Hindlimb muscle (tissue), 1 donor: Measurements from ENCODE around the gene TNIP1. TPM values are rescaled to one million over a fixed set of nuclear protein-coding genes. Genes with fewer than 3 reads are reported as not detected.
A peak's percentile ranks its signal among the peaks of the same experiment; 100 is the strongest.

Experiments used
- DNase-seq: peaks from one replicate; pipeline ENCODE4 v3.0.0-alpha.2; 2013
- polyA plus RNA-seq: library from polyadenylated mRNA; unstranded; fragments of 120-200 nt; gene quantifications from one replicate; pipeline ENCODE4 v1.2.1, GENCODE V29; 2013; ENCODE audit not compliant: insufficient read length

Gene TNIP1
- polyA plus RNA-seq, 1 donor, result 94.1 TPM

DNA sequence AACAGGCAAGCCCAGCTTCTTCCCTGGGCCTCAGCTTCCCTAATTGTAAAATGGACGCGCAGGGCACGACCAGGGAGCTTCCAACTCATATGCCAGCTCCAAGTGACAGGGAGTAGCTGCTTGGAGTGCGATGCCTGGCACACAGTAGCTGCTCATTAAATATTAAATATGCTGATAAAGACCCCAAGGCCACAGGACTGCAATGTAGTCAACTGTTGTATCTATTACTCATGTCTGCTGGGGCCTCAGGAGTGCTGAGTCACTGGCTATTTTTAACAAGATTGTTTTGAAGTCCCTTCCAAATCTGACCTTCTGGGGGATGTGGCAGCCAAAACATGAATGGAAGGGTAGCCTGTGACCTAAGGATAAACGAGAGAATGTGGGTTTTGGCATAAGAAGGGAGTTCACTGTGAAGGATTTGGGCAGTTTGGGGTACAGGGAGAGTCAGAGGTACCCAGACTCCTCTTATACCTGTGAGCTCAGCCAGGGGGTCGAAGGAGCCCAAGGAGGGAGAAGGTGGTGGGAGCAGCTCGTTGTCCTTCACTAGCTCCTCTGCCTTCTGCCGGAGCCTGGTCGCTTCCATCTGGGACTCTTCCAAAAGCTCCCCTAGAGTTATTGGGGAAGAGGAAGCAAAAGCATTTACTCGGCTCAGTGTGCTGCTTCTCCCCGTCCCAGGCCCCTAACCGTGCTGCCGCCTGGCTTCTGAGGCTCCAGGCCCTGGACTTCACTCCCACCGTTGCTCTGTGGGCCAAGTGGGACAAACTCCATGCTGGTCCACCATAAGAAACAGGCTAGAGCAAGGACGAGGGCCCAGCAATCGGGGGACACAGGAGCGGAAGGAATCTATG, 17.5 kb downstream of the TNIP1 start:
- no peak for DNase-seq

DNA sequence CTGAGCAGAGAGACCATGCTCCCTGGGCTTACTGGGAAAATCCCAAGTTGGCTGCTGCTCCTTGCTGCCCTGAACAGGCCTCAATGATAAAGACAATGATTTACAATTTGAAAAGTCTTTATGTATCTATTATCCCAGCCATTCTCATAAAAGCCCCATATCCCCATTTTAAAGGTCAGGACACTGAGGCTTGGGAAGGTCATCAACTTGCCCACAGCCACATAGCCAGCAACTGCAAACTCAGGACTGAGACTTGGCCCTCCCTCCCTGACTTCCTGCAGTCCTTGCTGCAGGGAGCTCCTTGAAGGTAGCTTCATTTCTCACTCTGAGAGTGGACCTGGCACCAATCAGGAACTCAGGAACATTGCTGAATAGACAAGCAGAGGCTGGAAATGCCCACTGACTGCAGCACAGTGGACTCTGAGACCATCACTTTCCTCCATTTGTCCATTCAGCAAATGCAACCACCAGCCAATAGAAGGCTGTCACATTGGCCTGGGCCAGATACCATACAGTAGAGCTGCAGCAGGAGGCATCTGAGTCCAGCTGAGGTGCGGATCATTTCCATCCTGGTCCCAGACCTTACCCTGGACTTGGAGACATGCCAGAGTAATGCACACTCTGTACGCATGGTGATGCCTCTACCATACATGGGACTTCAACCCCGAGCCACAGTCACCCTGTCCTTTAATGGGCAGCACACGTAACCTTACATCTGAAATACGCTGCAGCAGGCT, 18.3 kb downstream of the TNIP1 start:
- DNase-seq, result no peak

- DNase-seq, result no peak
Measured at GRCh38 chr5:151060742-151061141, 20.1 kb downstream of the TNIP1 start.

- DNase-seq, result no peak
Measured at GRCh38 chr5:151058891-151059489, 21.8 kb downstream of the TNIP1 start.

DNA sequence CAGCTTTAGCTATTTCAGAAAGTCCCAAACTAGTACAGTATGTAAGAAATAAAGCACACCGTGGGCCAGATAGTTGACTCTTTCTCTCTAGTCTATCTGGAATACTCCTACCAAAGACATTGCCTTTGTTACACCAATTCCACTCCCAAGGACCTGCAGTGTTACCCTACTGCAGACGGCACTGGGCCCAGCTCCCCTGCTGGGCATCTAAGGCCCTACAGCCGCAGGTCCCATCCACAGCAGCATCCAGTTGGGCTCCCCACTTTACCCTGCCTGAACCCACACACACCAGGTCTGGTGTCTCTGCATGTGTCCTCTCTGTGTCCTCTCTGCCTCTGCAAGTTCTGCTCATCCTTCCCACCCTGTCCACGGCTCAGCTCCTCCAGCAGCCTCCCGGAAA, 22.5 kb downstream of the TNIP1 start:
- no peak for DNase-seq

DNA sequence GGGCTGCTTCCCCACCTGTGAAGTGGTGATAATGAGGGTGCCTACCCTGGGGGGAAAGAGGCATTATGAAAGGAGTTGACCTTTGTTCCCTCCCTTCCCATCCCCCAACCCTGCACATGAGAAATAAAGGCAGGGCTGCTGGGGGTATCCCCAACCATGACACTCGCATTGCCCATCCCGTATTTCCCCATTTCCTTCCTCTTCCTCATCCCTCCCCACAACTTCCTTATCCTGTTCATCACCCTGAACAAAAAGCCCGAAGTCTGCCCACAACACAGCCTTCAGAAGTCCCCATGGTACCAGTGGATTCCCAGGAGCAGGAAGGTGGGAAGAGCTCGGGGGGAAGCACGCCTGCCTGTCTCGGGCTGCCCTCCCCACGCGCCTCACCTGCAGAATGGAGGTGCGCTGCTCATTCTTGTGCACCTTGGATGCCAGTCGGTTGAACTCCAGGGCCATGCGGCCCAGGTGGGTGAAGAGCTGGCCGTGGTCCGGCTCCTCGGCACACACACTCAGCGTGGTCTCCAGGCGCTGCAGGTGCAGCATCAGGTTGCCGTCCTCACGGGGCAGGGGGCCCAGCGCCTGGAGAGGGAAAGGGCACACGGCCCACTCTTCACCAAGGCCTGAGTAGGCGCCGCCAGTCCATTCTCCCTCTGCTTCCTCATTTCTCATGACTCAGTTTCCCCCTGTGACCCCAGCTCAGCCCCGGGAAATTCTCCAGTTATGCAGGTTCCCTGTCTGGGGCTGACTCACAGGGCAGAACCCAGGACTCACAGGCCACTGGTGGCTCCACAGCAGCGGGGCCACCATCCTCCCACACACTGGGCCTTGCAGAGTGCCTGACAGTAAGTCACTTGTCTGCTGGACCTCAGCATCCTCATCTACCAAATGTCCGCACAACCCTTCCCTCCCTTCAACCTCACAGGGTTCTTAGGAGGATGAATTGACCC, 24.2 kb downstream of the TNIP1 start:
- no peak for DNase-seq

GRCh38 chr5:151055336-151055735, 25.5 kb downstream of the TNIP1 start:
- DNase-seq, result no peak

- DNase-seq, result no peak
Measured at GRCh38 chr5:151054709-151055108, 26.1 kb downstream of the TNIP1 start.

GRCh38 chr5:151053796-151054462, 26.9 kb downstream of the TNIP1 start:
- no peak for DNase-seq

- DNase-seq, result no peak
Measured at GRCh38 chr5:151052836-151053235, 28.0 kb downstream of the TNIP1 start.

DNA sequence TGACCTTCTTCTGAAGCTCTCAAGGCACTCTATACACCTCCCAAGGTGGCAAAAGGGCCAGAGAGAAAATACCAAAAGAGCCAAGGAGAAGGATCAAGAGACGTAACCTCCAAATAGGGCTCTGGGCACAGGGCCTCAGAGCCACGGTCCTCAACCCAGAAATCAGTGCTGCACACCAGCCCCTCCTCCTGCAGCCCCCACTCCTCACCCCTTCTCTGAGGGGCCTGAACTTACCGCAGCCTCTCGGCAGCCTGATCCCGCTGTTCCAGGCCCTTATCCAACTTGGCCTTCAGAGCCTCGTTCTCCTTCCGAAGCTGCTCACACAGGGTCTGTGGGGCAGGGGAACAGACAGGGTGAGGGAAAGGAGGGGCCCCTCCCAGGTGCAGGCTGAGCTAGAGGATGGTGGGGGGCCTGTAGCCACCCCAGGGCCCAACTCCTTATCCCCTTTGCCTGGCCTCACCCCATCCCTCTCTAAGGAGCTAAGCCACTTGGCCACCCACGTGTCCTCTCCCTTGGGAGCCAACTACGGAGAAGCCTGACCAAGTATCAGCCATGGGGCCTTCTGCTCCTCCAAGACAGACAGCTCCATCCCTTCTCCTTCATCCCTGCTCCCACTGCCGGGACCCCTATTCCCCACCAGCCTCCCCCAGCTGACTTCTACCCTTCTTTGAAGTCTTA, 28.8 kb downstream of the TNIP1 start:
- no peak for DNase-seq

GRCh38 chr5:151051066-151051930, 29.5 kb downstream of the TNIP1 start:
- DNase-seq, result peak; percentile 78

DNA sequence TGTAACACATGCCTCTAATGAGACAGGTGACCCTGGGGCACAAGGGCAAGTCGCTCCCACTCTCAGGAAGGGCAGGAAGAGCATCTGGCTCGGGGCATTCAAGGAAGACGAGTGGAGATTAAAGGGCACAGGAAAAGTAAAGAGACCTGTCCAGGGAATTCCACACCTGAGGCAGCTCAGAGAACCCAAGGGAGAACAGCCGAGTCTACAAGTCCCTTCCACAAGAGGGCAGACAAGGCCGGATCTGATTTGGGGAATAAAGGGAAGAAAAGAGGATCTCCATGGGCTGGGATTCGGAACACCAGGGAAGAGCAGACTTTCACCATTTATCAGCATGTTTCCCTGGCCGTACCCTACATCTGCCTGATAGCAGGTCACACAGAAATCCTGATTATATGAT, 32.3 kb downstream of the TNIP1 start:
- no peak for DNase-seq

GRCh38 chr5:151047814-151048425, 32.9 kb downstream of the TNIP1 start:
- no peak for DNase-seq

DNA sequence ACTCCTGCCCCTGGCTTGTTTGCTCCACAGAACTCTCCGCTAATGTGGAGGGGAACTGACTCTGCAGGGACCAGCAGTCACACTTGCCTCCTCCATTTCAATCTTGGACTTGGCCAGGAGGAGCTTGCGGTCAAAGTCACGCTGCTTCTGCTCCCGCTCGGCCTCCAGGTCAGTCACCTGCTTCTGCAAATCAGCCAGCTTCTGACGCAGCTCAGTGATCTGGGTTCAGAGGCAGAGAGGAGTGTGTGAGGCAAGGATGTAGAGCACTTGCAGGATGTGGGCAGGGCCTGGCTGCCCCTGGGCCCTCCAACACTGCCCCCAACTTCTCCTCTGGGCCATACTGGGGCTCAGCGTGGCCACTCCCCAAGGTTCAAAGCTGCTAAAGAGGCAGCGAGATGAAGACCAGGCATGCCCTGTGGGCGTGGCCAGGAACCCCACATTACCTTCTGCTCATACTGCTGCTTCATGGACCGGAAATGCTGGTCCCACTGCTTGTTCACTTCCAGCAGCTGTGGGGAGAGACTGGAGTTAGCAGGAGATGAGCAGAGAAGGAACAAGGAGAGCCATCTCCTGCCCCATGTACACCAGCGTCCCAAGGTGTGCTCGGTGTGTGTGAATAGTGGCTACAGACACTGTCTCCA, 38.3 kb downstream of the TNIP1 start:
- DNase-seq, result no peak

GRCh38 chr5:151041577-151042268, 39.1 kb downstream of the TNIP1 start:
- DNase-seq, result no peak

DNA sequence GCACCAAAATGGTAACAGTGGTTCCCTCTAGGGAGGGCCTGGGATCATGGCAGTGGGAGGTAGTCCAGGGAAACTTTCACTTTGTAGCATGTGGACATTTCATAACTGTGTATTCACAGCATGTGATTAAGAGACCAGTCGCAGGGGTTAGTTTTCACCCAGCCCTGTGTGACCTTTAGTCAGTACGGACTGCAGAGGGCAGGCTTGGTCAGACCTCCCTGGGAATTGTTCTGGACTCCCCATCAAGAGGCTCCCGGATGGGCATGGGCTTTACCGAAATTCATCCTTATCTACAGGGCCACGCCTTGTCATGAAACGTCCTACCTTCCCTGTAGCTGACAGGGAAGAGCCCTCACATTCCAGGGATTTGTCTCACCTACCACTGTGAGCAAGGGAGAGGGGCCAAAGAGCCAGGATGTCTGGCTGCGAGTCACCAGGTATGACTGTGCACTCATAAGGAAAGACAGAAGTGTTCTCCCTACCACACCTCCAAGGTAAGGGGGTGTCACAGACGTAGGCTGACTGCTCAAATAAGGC, 40.6 kb downstream of the TNIP1 start:
- DNase-seq, result no peak

GRCh38 chr5:151039665-151040064, 41.2 kb downstream of the TNIP1 start:
- DNase-seq, result no peak
